Tibial nerve (tissue), 3 donors: ENCODE data around the gene CORO1A.

ENCODE experiments used
- POLR2A ChIP-seq, 2 donors: fragments of 450-650 bp; IDR thresholded peaks; one replicate each; pipeline ENCODE4 v1.6.1; 2017; ENCODE audit warnings: antibody characterized with exemption in 2 of 2, mild to moderate bottlenecking in 2 of 2, moderate library complexity in 2 of 2
- TF ChIP-seq, protein P1 (sequence below), 5 experiments: fragments of 200-600 bp in 3 of 5; fragments of 450-650 bp in 2 of 5; sonication (generic) in 3 of 5; IDR thresholded peaks; one replicate each; pipeline ENCODE4 v1.5.1; 2016 to 2019; ENCODE audit warnings: antibody characterized with exemption in 5 of 5, mild to moderate bottlenecking in 3 of 5, moderate library complexity in 2 of 5

DNA sequence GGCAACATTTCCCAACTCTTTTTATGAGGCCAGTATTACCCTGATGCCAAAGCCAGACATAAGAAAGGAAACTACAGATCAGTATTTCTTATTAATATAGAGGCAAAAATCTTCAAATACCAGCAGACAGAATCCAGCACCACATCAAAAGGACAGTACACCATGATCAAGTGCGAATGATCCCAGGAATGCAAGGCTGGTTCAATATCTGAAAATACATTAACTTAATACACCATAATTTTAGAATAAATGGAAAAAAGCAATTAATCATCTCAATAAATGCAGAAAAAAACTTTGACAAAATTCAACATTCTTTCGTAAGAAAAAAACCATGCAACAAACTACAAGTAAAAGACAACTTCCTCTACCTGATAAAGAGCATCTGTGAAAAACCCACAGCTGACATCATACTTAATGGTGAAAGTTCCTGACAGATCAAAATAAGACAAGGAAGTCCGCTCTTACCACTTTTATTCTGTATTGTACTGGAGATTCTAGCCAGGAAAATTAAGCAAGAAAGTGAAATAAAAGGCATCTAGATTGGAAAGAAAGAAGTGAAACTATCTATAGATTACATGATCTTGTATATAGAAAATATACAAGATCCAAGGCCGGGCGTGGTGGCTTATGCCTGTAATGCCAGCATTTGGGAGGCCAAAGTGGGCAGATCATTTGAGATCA lies 34.0 kb upstream of the CORO1A start:
- TF ChIP-seq, protein P1, sequence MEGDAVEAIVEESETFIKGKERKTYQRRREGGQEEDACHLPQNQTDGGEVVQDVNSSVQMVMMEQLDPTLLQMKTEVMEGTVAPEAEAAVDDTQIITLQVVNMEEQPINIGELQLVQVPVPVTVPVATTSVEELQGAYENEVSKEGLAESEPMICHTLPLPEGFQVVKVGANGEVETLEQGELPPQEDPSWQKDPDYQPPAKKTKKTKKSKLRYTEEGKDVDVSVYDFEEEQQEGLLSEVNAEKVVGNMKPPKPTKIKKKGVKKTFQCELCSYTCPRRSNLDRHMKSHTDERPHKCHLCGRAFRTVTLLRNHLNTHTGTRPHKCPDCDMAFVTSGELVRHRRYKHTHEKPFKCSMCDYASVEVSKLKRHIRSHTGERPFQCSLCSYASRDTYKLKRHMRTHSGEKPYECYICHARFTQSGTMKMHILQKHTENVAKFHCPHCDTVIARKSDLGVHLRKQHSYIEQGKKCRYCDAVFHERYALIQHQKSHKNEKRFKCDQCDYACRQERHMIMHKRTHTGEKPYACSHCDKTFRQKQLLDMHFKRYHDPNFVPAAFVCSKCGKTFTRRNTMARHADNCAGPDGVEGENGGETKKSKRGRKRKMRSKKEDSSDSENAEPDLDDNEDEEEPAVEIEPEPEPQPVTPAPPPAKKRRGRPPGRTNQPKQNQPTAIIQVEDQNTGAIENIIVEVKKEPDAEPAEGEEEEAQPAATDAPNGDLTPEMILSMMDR (IDR thresholded peaks at IDR 0.05) = no peak
- no peak for TF ChIP-seq POLR2A (IDR thresholded peaks at IDR 0.05)
